ENCODE data around the gene MAFF.

- TF ChIP-seq POLR2A (IDR thresholded peaks at IDR 0.05), result no peak
- TF ChIP-seq, protein P1, sequence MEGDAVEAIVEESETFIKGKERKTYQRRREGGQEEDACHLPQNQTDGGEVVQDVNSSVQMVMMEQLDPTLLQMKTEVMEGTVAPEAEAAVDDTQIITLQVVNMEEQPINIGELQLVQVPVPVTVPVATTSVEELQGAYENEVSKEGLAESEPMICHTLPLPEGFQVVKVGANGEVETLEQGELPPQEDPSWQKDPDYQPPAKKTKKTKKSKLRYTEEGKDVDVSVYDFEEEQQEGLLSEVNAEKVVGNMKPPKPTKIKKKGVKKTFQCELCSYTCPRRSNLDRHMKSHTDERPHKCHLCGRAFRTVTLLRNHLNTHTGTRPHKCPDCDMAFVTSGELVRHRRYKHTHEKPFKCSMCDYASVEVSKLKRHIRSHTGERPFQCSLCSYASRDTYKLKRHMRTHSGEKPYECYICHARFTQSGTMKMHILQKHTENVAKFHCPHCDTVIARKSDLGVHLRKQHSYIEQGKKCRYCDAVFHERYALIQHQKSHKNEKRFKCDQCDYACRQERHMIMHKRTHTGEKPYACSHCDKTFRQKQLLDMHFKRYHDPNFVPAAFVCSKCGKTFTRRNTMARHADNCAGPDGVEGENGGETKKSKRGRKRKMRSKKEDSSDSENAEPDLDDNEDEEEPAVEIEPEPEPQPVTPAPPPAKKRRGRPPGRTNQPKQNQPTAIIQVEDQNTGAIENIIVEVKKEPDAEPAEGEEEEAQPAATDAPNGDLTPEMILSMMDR (IDR thresholded peaks at IDR 0.05), result no peak
These were observed 23.7 kb upstream of the MAFF start for GRCh38 chr22:38177926-38178604.

Measured in uterus (tissue), 2 donors.